ENCODE measurements around the gene TRIM44.
"Not testable (repeated sequence)": the region's sequence is repeated elsewhere in the genome, so short reads cannot be mapped to it uniquely, and the experiment has no call there.

Gene TRIM44

DNA sequence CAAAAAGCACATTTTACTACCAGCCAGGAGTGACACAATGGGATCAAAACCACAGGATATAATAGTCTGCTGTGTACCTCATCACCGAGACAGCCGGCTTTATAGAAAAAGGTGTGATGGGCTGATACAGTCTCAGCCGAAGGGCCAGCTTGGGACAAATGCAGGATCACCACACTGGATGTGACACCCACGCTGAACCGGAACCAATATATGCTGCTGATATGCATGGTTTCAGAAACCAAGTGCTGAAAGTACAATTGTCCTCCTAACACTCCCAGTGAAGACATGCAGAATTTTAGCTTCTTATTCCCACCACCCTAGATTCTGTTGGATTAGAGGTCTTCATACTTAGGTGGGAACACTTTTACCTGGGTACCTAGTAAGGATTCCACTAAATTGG, 184.3 kb downstream of the TRIM44 start:
- in situ Hi-C loops (cut with MboI; ENCODE audit: low sequenced_read_pairs) = no loop called here

GRCh38 chr11:35847473-35847872, 184.9 kb downstream of the TRIM44 start:
- in situ Hi-C loops (cut with MboI; ENCODE audit: low sequenced_read_pairs) = no loop called here

GRCh38 chr11:35848616-35849015, 186.0 kb downstream of the TRIM44 start:
- in situ Hi-C loops (cut with MboI; ENCODE audit: low sequenced_read_pairs) = no loop called here

DNA sequence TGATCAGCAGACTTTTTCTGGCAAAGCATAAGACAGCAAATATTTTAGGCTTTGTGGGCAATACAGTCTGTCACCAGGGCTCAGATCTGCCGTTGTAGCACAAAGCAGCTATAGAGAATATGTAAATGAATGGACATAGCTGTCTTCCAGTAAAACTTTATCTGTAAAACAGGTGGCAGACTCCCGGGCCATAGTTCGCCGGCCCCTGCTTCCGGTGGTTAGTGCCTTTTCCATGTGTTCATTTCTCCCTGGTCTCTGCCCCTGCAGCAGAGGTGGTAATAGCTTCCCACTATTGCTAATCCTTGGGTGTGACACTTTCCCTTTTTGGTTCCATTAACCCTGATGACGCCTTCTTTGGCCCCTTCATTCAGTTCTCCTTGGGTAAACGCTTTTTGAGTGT, 187.6 kb downstream of the TRIM44 start:
- in situ Hi-C loops (cut with MboI; ENCODE audit: low sequenced_read_pairs) = no loop called here

- in situ Hi-C loops (cut with MboI; ENCODE audit: low sequenced_read_pairs) = no loop called here
Measured at GRCh38 chr11:35851342-35851741, 188.8 kb downstream of the TRIM44 start.

DNA sequence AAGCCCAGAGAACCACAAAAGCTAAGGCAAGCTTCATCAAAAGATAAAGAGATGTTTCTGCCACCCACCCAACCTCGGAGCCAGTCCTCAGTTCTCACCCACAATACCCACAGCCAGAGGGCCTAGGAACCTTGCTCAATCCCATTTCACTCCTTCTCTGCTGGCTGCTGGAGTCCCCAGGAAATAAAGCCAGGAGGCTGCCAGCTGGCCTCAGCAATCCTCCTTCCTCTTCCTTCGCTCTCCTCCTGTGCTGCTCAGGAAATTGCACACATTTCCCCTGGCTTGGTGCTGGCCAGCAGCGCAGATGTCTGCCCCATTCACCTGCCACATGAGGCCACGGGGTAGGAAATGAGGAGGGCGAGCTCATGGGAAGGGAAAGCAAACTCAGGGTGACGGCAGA, 189.5 kb downstream of the TRIM44 start:
- in situ Hi-C loops (cut with MboI; ENCODE audit: low sequenced_read_pairs) = no loop called here

- in situ Hi-C loops (cut with MboI; ENCODE audit: low sequenced_read_pairs) = no loop called here
Measured at GRCh38 chr11:35853971-35854370, 191.4 kb downstream of the TRIM44 start.

DNA sequence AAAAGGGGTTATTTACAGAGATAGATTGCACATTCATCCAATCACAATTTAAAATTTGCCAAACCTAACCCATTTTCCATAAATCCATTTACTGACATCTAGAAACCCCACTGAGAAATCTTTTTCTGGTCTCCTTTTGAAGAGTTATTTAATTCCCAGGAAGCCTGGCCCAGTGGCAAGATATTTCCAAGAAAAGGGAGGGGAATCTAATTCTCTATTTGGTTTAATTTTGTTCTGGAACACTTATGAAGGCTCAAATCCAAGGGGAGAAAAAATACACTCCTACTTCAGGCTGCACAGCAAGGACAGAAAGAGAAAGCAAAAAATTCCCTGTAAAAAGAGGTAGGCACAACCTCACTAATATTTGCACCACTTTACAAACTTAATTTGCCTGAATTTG, 193.1 kb downstream of the TRIM44 start:
- in situ Hi-C loops (cut with MboI; ENCODE audit: low sequenced_read_pairs) = no loop called here

DNA sequence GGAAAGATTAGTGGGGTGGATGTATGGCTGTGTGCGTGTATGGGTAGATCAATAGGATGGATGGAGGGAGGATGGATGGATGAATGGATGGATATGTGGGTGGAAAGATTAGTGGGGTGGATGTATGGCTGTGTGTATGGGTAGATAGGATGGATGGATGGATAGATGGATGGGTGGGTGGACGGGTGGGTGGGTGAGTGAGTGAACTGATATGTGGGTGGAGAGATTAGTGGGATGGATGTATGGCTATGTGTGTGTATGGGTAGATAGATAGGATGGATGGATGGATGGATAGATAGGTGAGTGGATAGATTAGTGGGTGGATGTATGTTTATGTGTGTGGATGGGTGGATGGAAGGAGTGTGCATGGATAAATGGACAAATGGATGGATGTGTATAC, 193.7 kb downstream of the TRIM44 start:
- in situ Hi-C loops (cut with MboI; ENCODE audit: low sequenced_read_pairs) = no loop called here

- in situ Hi-C loops (cut with MboI; ENCODE audit: low sequenced_read_pairs) = no loop called here
Measured at GRCh38 chr11:35856756-35857155, 194.2 kb downstream of the TRIM44 start.

GRCh38 chr11:35857922-35858321, 195.3 kb downstream of the TRIM44 start:
- in situ Hi-C loops (cut with MboI; ENCODE audit: low sequenced_read_pairs) = no loop called here

- in situ Hi-C loops (cut with MboI; ENCODE audit: low sequenced_read_pairs) = no loop called here
Measured at GRCh38 chr11:35859301-35859700, 196.7 kb downstream of the TRIM44 start.

- in situ Hi-C loops (cut with MboI; ENCODE audit: low sequenced_read_pairs) = not testable (repeated sequence)
Measured at GRCh38 chr11:35860194-35860593, 197.6 kb downstream of the TRIM44 start.

DNA sequence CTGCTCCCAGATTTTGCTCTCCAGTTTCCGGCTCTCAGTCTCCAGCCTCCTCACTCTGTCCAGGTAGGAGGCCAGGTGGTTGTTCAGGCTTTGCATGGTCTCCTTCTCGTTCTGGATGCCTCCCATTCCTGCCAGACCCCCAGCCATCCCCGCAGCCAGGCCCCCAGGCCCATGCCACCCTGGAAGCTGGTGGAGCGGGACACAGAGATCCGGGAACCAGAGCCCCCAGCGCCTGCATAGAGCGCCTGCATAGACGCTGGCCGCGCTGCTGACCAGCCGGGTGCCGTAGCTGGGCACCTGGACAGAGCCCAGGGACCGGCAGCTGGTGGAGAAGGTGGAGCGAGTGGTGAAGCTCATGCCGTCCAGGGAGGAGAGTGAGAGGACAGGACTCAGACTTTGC, 198.6 kb downstream of the TRIM44 start:
- in situ Hi-C loops (cut with MboI; ENCODE audit: low sequenced_read_pairs) = no loop called here

- in situ Hi-C loops (cut with MboI; ENCODE audit: low sequenced_read_pairs) = no loop called here
Measured at GRCh38 chr11:35862666-35863065, 200.1 kb downstream of the TRIM44 start.

- in situ Hi-C loops (cut with MboI; ENCODE audit: low sequenced_read_pairs) = no loop called here
Measured at GRCh38 chr11:35864131-35864530, 201.6 kb downstream of the TRIM44 start.

- in situ Hi-C loops (cut with MboI; ENCODE audit: low sequenced_read_pairs) = no loop called here
Measured at GRCh38 chr11:35866601-35867000, 204.0 kb downstream of the TRIM44 start.

Data from HL-60/S4 (cell line).